Kidney glomerular epithelial cell (primary cell): ENCODE results near the gene DARS1.
"Not testable (repeated sequence)": the region's sequence is repeated elsewhere in the genome, so short reads cannot be mapped to it uniquely, and the experiment has no call there.

Experiments
- DNase-seq: peaks from one replicate; lab custom pipeline; 2025; lab: John Stamatoyannopoulos, UW

DARS1 gene

GRCh38 chr2:135984199-135985017 is 1.0 kb downstream of the DARS1 start:
- no peak for DNase-seq

GRCh38 chr2:135980434-135981079 is 4.9 kb downstream of the DARS1 start:
- DNase-seq = no peak

- no peak for DNase-seq
These were observed 9.7 kb downstream of the DARS1 start for GRCh38 chr2:135975702-135976101.

GRCh38 chr2:135974036-135974435 is 11.4 kb downstream of the DARS1 start:
- DNase-seq = no peak

GRCh38 chr2:135969655-135970387 is 15.6 kb downstream of the DARS1 start:
- DNase-seq = no peak

- no peak for DNase-seq
These were observed 19.7 kb downstream of the DARS1 start for GRCh38 chr2:135965756-135966155.

GRCh38 chr2:135964404-135964803 is 21.0 kb downstream of the DARS1 start:
- not testable (repeated sequence) for DNase-seq

- no peak for DNase-seq
These were observed 21.6 kb downstream of the DARS1 start for GRCh38 chr2:135963841-135964240.

- DNase-seq = no peak
These were observed 22.9 kb downstream of the DARS1 start for GRCh38 chr2:135962366-135963123.

GRCh38 chr2:135960656-135961551 is 24.5 kb downstream of the DARS1 start:
- DNase-seq = no peak

GRCh38 chr2:135960150-135960549 is 25.3 kb downstream of the DARS1 start:
- DNase-seq = no peak

- DNase-seq = not testable (repeated sequence)
These were observed 26.5 kb downstream of the DARS1 start for GRCh38 chr2:135958927-135959326.

- no peak for DNase-seq
These were observed 31.3 kb downstream of the DARS1 start for GRCh38 chr2:135954020-135954601.

GRCh38 chr2:135952891-135953290 is 32.5 kb downstream of the DARS1 start:
- DNase-seq = no peak

- DNase-seq = no peak
These were observed 34.3 kb downstream of the DARS1 start for GRCh38 chr2:135951041-135951583.

GRCh38 chr2:135949451-135950234 is 35.8 kb downstream of the DARS1 start:
- DNase-seq = no peak

- peak; percentile 85 for DNase-seq
These were observed 36.6 kb downstream of the DARS1 start for GRCh38 chr2:135948642-135949355.

GRCh38 chr2:135948141-135948540 is 37.3 kb downstream of the DARS1 start:
- DNase-seq = no peak

GRCh38 chr2:135947483-135947882 is 37.9 kb downstream of the DARS1 start:
- no peak for DNase-seq
